BJ (cell line): ENCODE measurements around the gene TRABD2A. TPM values are rescaled to one million over a fixed set of nuclear protein-coding genes. Genes with fewer than 3 reads are reported as not detected.

ENCODE experiments used
- CTCF ChIA-PET: fragments of 350-600 bp; formaldehyde crosslinking; extraction: SDS; loops from one replicate; lab custom pipeline; 2021; ENCODE audit warnings: antibody characterized with exemption, inconsistent platforms; lab: Yijun Ruan, JAX
- POLR2A ChIA-PET: fragments of 300-600 bp; sonication (Branson Sonifier 250); formaldehyde crosslinking; extraction: SDS; loops from one replicate; lab custom pipeline; 2021; ENCODE audit warnings: antibody characterized with exemption; lab: Charles Lee
- DNase-seq: peaks from one replicate; pipeline ENCODE4 v3.0.0-alpha.2; 2011; ENCODE audit warnings: low read depth
- H3K27me3 ChIP-seq: 2 replicates; pipeline ENCODE4 v1.6.0; 2011; ENCODE audit warnings: low read length; ENCODE audit not compliant: control insufficient read depth, insufficient read depth
- H3K36me3 ChIP-seq: 2 replicates; pipeline ENCODE4 v1.5.1; 2011; ENCODE audit warnings: low read length; ENCODE audit not compliant: control insufficient read depth, insufficient read depth
- H3K4me3 ChIP-seq: 2 replicates; pipeline ENCODE4 v1.5.1; 2011; ENCODE audit warnings: low read depth, mild to moderate bottlenecking, control low read depth, low read length
- polyA plus RNA-seq: library from polyadenylated mRNA; depleted of rRNA; stranded (reverse); fragments of >200 nt; gene quantifications from 2 replicates; pipeline ENCODE4 v1.2.3, GENCODE V29; 2011
- TF ChIP-seq, protein P1 (sequence below): IDR thresholded peaks from 2 replicates; pipeline ENCODE4 v1.5.1; 2011; ENCODE audit warnings: low read depth, mild to moderate bottlenecking, control low read depth, inconsistent platforms, low read length, moderate library complexity; ENCODE audit not compliant: insufficient read depth

Gene TRABD2A
- polyA plus RNA-seq, 1 experiment: 3.8 TPM

DNA sequence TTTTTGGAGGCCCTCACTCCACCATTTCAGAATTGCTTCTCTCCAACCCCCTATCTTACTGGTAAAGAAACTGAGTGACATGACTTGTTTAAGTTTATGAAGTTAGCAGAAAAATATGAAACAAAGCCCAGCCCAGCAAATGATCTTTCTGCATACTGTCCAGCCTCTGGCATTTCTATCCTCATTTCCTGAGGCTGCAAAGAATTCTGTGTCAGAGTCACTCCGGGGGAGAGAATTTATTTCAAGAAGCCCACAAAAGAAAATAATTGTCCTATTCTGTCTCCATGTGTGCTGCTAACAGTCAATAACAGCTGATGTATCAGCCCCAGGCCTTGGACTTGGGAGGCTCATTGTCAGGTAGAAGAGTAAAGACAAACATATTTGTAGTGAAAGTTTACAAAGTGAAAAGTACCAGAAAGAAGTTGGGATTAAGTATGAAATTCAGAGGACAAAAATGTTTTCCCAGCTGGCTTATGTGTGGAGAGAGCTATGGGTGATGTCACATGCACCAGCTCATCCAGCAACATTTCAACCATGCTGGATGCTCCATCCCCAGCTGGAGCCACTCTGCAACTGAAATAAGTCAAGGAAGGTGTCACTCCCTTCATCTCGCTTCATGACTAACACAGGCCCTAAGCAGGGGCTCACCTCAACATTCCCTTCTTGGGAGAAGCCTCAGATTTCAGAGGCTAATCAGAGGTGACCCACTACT is 42.3 kb downstream of the TRABD2A start:
- Histone ChIP-seq H3K27me3 (no peaks in the 10 kb centered on the region), H3K4me3 (no peak overlapping the region), H3K36me3 (no peaks in the 10 kb centered on the region)
- TF ChIP-seq, protein P1, sequence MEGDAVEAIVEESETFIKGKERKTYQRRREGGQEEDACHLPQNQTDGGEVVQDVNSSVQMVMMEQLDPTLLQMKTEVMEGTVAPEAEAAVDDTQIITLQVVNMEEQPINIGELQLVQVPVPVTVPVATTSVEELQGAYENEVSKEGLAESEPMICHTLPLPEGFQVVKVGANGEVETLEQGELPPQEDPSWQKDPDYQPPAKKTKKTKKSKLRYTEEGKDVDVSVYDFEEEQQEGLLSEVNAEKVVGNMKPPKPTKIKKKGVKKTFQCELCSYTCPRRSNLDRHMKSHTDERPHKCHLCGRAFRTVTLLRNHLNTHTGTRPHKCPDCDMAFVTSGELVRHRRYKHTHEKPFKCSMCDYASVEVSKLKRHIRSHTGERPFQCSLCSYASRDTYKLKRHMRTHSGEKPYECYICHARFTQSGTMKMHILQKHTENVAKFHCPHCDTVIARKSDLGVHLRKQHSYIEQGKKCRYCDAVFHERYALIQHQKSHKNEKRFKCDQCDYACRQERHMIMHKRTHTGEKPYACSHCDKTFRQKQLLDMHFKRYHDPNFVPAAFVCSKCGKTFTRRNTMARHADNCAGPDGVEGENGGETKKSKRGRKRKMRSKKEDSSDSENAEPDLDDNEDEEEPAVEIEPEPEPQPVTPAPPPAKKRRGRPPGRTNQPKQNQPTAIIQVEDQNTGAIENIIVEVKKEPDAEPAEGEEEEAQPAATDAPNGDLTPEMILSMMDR: no peak
- POLR2A ChIA-PET: no interaction called here
- CTCF ChIA-PET: interaction anchor here (1.0 kb wide), 1 partner anchor 33 kb away, joined by 3 read pairs; no protein-coding TSS in a partner anchor
- DNase-seq: no peak

DNA sequence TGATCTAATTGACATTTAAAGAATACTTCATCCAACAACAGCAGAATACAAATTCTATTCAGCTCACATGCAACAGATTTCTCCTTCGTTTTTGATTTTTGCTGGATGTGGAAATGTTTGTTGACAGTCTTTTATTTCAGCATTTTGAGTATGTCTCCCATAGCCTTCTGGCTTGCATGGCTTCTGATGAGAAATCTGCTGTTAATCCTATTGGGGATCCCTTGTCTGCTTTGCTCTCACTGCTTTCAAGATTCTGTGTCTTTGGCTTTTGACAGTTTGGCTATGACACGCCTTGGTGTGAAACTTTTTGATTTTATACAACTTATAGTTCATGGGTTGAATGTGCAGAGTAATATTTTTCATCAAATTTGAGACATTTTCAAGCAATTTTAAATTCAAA is 44.7 kb downstream of the TRABD2A start:
- TF ChIP-seq, protein P1: no peak
- ChIA-PET CTCF (no interaction called here), POLR2A (no interaction called here)
- DNase-seq: no peak
- Histone ChIP-seq H3K36me3 (no peaks in the 10 kb centered on the region), H3K27me3 (no peaks in the 10 kb centered on the region), H3K4me3 (no peak overlapping the region)

DNA sequence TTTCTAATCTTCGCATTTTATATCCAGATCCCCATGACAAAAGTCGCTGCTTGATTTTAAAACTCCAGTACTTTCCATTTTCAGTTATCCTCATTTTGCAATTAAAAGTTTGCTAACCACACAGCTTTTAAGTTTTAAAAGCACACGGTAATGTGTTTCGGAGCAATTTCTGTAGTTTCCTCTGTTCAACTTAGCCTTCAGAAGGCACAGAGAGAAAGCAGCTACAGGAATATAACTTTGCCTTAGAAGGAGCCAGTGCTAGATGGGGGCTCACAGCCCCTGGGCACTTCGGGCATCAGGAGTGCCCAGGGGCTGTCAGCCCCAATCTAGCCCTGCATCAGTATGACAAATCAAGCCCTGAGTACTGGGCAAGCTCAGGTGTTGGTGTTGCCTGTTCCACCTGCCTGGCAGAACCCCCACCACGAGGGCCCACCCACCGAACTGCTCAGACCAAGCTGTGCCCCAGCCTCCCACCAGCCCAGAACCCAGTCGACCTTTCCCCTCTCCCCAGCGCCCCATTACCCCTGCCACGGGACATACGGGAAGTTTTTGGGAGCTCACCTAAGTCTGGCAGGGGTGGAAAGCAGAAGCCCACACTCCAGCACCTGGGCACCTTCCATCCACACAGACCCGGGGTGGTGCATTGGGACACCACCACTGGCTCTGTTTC is 47.3 kb downstream of the TRABD2A start:
- ChIA-PET CTCF (interaction anchor here (0.9 kb wide), 1 partner anchor 16 kb away, joined by 3 read pairs; no protein-coding TSS in a partner anchor), POLR2A (no interaction called here)
- Histone ChIP-seq H3K27me3 (no peaks in the 10 kb centered on the region), H3K4me3 (no peak overlapping the region), H3K36me3 (no peaks in the 10 kb centered on the region)
- no peak for DNase-seq
- TF ChIP-seq, protein P1: no peak

DNA sequence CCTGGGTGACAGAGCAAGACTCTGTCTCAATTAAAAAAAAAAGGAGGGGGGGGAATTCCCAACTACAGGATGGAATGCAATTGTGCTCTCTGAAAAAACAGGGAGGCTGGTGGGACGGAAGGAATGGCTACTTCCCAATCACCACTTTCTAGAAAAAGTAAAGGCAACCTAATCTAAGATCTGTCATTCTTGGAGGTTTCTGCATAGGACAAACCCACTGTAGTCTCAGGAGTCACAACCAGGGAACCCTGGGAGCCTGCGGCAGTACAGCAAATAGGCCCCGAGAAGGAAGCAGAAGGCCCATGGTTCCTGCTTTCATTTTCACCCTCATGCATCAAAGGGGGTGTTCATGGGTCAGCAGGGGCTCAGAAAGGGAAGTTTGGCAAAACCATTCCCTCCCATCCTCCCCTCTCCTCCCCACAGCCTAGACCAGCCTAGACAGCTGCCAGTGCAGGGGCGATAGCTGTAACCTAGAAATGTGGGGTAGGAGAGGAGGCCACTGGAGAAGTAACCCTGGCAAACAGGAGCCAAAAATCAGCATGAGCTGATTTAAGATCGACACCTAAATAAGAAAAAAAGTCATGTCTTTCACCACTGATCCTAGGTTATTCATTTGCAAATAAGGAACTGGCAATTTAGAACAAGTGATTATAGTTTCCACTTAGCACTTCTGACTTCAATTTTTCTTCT is 48.0 kb downstream of the TRABD2A start:
- Histone ChIP-seq H3K36me3 (no peaks in the 10 kb centered on the region), H3K27me3 (no peaks in the 10 kb centered on the region; the same call in 1 of the 2 replicates), H3K4me3 (no peak overlapping the region)
- CTCF ChIA-PET: no interaction called here
- DNase-seq: no peak
- POLR2A ChIA-PET: no interaction called here
- TF ChIP-seq, protein P1: no peak
